SU-DHL-6 (cell line): ENCODE results near the gene FOXD2.

ENCODE experiments used
- CTCF ChIP-seq: fragments of 200-600 bp; sonication (generic); IDR thresholded peaks from one replicate; pipeline ENCODE4 v1.5.1; 2017; ENCODE audit warnings: antibody characterized with exemption, mild to moderate bottlenecking, low read length, moderate library complexity; ENCODE audit not compliant: insufficient read depth, poor library complexity, severe bottlenecking
- EZH2phosphoT487 ChIP-seq: fragments of 200-600 bp; sonication (generic), shearing (Covaris generic); conservative IDR thresholded peaks from 2 replicates; pipeline ENCODE4 v1.6.1; 2018; ENCODE audit warnings: mild to moderate bottlenecking, antibody characterized with exemption, low read length, moderate library complexity, mixed read lengths

DNA sequence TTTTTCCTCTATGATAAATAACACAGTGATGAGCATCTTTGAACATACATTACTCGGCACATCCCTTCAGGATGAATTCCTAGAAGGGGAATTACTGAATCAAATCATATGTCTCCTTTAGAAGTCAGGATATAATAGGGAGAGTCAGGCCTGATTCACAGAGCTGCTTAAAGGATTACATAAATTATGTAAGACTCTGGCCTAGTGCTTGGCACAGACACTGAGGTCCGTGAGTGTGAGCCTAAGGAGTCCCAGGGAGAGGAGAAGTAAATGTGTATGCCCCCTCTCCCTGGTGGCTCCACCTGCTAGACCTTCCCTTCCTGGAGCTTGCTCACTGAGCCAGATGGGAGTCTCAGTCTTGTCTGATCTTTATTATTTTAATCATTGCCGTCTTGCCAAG, 30.4 kb upstream of the FOXD2 start:
- TF ChIP-seq CTCF (no peak), EZH2phosphoT487 (no peak)
